Endothelial cell of umbilical vein (primary cell): ENCODE measurements around the gene BCL6B. TPM values are rescaled to one million over a fixed set of nuclear protein-coding genes. Genes with fewer than 3 reads are reported as not detected.

Experiments
- BruUV-seq: library from RNA; stranded (reverse); fragments of 400-500 nt; replicated peaks from 2 replicates; lab custom pipeline; 2021; lab: Mats Ljungman, UMichigan
- CTCF ChIA-PET: fragments of 300-600, 350-600 bp; sonication (Branson Sonifier 250); formaldehyde crosslinking; loops from one replicate; lab custom pipeline; 2021; ENCODE audit warnings: antibody characterized with exemption, inconsistent platforms; lab: Charles Lee
- POLR2A ChIA-PET: fragments of 300-600, 350-600 bp; sonication (Branson Sonifier 250); formaldehyde crosslinking; loops from one replicate; lab custom pipeline; 2021; ENCODE audit warnings: antibody characterized with exemption, inconsistent platforms; lab: Charles Lee
- DNase-seq: peaks from one replicate; pipeline ENCODE4 v3.0.0-alpha.2; 2011; ENCODE audit warnings: low read depth, low spot score
- FAIRE-seq: peaks from 2 replicates; lab custom pipeline; 2011; peaks lifted over from hg19 to GRCh38; lab: Jason Lieb, UNC
- H2AFZ ChIP-seq: 2 replicates; pipeline ENCODE4 v1.6.0; 2012; ENCODE audit warnings: low read depth, low read length, control low read depth, inconsistent platforms
- H3K27ac ChIP-seq: 2 replicates; pipeline ENCODE4 v1.5.1; 2011; ENCODE audit warnings: low read depth, mild to moderate bottlenecking, control low read depth, low read length, moderate library complexity; ENCODE audit not compliant: insufficient read depth
- H3K27me3 ChIP-seq, 2 experiments: 2 replicates each; pipeline versions ENCODE4 v1.6.0 to v1.6.1; 2011; ENCODE audit warnings: low read length in 2 of 2, mixed read lengths in 1 of 2; ENCODE audit not compliant: control insufficient read depth in 2 of 2, insufficient read depth in 2 of 2
- H3K36me3 ChIP-seq, 2 experiments: 2 replicates in 1 of 2; 3 replicates in 1 of 2; pipeline ENCODE4 v1.5.1; 2011; ENCODE audit warnings: low read length in 2 of 2, mild to moderate bottlenecking in 1 of 2, moderate library complexity in 1 of 2; ENCODE audit not compliant: control insufficient read depth in 2 of 2, insufficient read depth in 2 of 2; ENCODE audit errors: extremely low read depth in 1 of 2
- H3K4me1 ChIP-seq: 3 replicates; pipeline ENCODE4 v1.5.1; 2011; ENCODE audit warnings: mild to moderate bottlenecking, low read length; ENCODE audit not compliant: control insufficient read depth, insufficient read depth; ENCODE audit errors: extremely low read depth
- H3K4me2 ChIP-seq: 2 replicates; pipeline ENCODE4 v1.6.1; 2011; ENCODE audit warnings: low read length, control low read depth, mixed read lengths; ENCODE audit not compliant: insufficient read depth
- H3K4me3 ChIP-seq, 3 experiments: fragments of 200-600 bp in 1 of 3; sonication (generic), shearing (Covaris generic) in 1 of 3; replicated peaks in 1 of 3; 2 replicates each; pipeline ENCODE4 v1.5.1; 2011 to 2016; ENCODE audit warnings: control low read depth in 3 of 3, low read length in 3 of 3, mild to moderate bottlenecking in 2 of 3, inconsistent platforms in 1 of 3, low read depth in 1 of 3, moderate library complexity in 1 of 3; ENCODE audit not compliant: insufficient read depth in 1 of 3
- H3K79me2 ChIP-seq: 2 replicates; pipeline ENCODE4 v1.6.0; 2012; ENCODE audit warnings: low read length, inconsistent platforms; ENCODE audit not compliant: control insufficient read depth, insufficient read depth
- H3K9ac ChIP-seq: replicated peaks from 2 replicates; pipeline ENCODE3; 2011; ENCODE audit warnings: low read length, control low read depth; ENCODE audit not compliant: insufficient read depth; ENCODE audit errors: extremely low read depth
- H3K9me1 ChIP-seq: replicated peaks from 3 replicates; pipeline ENCODE4 v1.6.0; 2011; ENCODE audit warnings: mild to moderate bottlenecking, low read length; ENCODE audit not compliant: control insufficient read depth, insufficient read depth; ENCODE audit errors: extremely low read depth
- H3K9me3 ChIP-seq: replicated peaks from 2 replicates; pipeline ENCODE4 v1.5.1; 2012; ENCODE audit warnings: low read length, inconsistent platforms; ENCODE audit not compliant: control insufficient read depth, insufficient read depth
- H4K20me1 ChIP-seq: replicated peaks from 2 replicates; pipeline ENCODE3; 2011; ENCODE audit warnings: mild to moderate bottlenecking, low read length; ENCODE audit not compliant: control insufficient read depth, insufficient read depth; ENCODE audit errors: extremely low read depth
- EZH2 ChIP-seq: IDR thresholded peaks from 2 replicates; pipeline ENCODE4 v1.6.1; 2012; ENCODE audit warnings: borderline replicate concordance, low read depth, mild to moderate bottlenecking, moderate library complexity, low read length, inconsistent platforms; ENCODE audit not compliant: severe bottlenecking
- FOS ChIP-seq: IDR thresholded peaks from 2 replicates; pipeline ENCODE4 v1.6.1; 2011; ENCODE audit warnings: mild to moderate bottlenecking, low read length, moderate library complexity, borderline replicate concordance; ENCODE audit not compliant: insufficient read depth
- GATA2 ChIP-seq: IDR thresholded peaks from 2 replicates; pipeline ENCODE4 v1.7.0; 2011; ENCODE audit warnings: low read depth, mild to moderate bottlenecking, moderate library complexity, mixed read lengths, low read length; ENCODE audit not compliant: insufficient read length, insufficient read depth
- JUN ChIP-seq: IDR thresholded peaks from 2 replicates; pipeline ENCODE4 v1.6.1; 2011; ENCODE audit warnings: borderline replicate concordance, low read depth; ENCODE audit not compliant: insufficient read length, insufficient read depth
- MYC ChIP-seq: IDR thresholded peaks from one replicate; pipeline ENCODE4 v1.6.1; 2011; ENCODE audit warnings: mild to moderate bottlenecking, low read depth, low read length
- POLR2A ChIP-seq: IDR thresholded peaks from 2 replicates; pipeline ENCODE4 v1.6.1; 2012; ENCODE audit warnings: low read depth, mild to moderate bottlenecking, control low read depth, low read length
- POLR2AphosphoS5 ChIP-seq: IDR thresholded peaks from 2 replicates; pipeline ENCODE4 v1.6.1; 2012; ENCODE audit warnings: low read depth, mild to moderate bottlenecking, control low read depth, low read length, moderate library complexity; ENCODE audit not compliant: insufficient read depth
- dilution Hi-C: fragments of 300-500 bp; cut with MboI; formaldehyde crosslinking; loops from one replicate; pipeline ENCODE4 v1.15.0; 2019; ENCODE audit warnings: low sequenced_read_pairs; ENCODE audit not compliant: extremely low pct_ligation_motif_present
- intact Hi-C: fragments of 100-400 bp; cut with micrococcal nuclease; formaldehyde crosslinking; loops from one replicate; pipeline ENCODE4 v1.10.0; 2022
- polyA plus RNA-seq, 4 experiments: library from polyadenylated mRNA; depleted of rRNA in 3 of 4; stranded (reverse) in 3 of 4; unstranded in 1 of 4; fragments of >200 nt; gene quantifications; 2 replicates each; pipeline versions ENCODE4 v1.2.1 to v1.2.3, GENCODE V29; 2011 to 2012; ENCODE audit warnings: missing spikeins in 1 of 4
- total RNA-seq: library from RNA; stranded (reverse); gene quantifications from 2 replicates; pipeline ENCODE4 v1.2.3, GENCODE V29; 2021
- TF ChIP-seq, protein P1 (sequence below), 2 donors: IDR thresholded peaks; 1 replicate in 1 of 2; 2 replicates in 1 of 2; pipeline ENCODE4 v1.5.1; 2011; ENCODE audit warnings: low read length in 2 of 2, mild to moderate bottlenecking in 2 of 2, moderate library complexity in 2 of 2, control low read depth in 1 of 2, inconsistent platforms in 1 of 2, low read depth in 1 of 2; ENCODE audit not compliant: insufficient read depth in 1 of 2; ENCODE audit errors: extremely low read depth in 1 of 2
- TF ChIP-seq, protein P2 (sequence below): IDR thresholded peaks from 2 replicates; pipeline ENCODE4 v1.6.1; 2011; ENCODE audit not compliant: insufficient read depth, insufficient read length

Gene BCL6B
- total and polyA plus RNA-seq, 2 donors (not counting 3 experiments of a cell fraction or from before 2014, with no cell fraction given): 93.5 to 160 TPM

DNA sequence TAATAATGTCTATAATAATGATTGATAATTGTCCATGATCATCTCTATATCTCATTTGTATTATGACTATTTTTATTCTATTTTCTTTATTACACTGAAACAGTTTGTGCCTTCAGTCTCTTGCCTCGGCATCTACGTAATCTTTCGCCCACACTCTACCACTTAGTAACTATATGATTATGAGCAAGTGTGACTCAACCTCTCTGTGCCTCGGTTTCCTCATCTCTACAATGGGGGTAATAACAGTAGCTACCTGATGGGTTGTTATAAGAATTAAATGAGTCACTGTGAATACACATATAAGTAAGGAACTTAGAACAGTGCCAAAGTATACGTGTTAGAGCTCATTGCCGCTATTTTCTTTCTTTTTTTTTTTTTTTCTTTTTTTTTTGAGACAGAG, 24.7 kb downstream of the BCL6B start:
- dilution Hi-C loops: no loop called here
- no peak overlapping the region for H3K27ac ChIP-seq
- no peaks in the 10 kb centered on the region for H3K79me2 ChIP-seq
- no peak overlapping the region for H2AFZ ChIP-seq
- H4K20me1 ChIP-seq: no peaks in the 10 kb centered on the region
- H3K4me1 ChIP-seq: peaks cover 27% of the 10 kb centered on the region
- no peak overlapping the region for H3K9ac ChIP-seq
- H3K9me1 ChIP-seq: no peaks in the 10 kb centered on the region
- intact Hi-C loops: no loop called here
- ChIA-PET POLR2A (no interaction called here), CTCF (interaction anchor here (1.0 to 5.9 kb wide), 6 partner anchors 89 to 249 kb away, joined by 3 to 223 read pairs (median 16); no protein-coding TSS in a partner anchor)
- H3K4me3 ChIP-seq: no peak overlapping the region
- H3K4me2 ChIP-seq: no peak overlapping the region
- DNase-seq: no peak
- no peak for TF ChIP-seq POLR2A
- TF ChIP-seq, protein P1, sequence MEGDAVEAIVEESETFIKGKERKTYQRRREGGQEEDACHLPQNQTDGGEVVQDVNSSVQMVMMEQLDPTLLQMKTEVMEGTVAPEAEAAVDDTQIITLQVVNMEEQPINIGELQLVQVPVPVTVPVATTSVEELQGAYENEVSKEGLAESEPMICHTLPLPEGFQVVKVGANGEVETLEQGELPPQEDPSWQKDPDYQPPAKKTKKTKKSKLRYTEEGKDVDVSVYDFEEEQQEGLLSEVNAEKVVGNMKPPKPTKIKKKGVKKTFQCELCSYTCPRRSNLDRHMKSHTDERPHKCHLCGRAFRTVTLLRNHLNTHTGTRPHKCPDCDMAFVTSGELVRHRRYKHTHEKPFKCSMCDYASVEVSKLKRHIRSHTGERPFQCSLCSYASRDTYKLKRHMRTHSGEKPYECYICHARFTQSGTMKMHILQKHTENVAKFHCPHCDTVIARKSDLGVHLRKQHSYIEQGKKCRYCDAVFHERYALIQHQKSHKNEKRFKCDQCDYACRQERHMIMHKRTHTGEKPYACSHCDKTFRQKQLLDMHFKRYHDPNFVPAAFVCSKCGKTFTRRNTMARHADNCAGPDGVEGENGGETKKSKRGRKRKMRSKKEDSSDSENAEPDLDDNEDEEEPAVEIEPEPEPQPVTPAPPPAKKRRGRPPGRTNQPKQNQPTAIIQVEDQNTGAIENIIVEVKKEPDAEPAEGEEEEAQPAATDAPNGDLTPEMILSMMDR (IDR thresholded peaks at IDR 0.05; ENCODE audit: extremely low read depth in 1 of 2, insufficient read depth in 1 of 2, low read depth in 1 of 2, low read length in 2 of 2): no peak
- no peak for TF ChIP-seq EZH2
- no peak for TF ChIP-seq POLR2AphosphoS5
- TF ChIP-seq FOS: no peak
- no peak for TF ChIP-seq JUN
- TF ChIP-seq MYC: no peak
- TF ChIP-seq, protein P2, sequence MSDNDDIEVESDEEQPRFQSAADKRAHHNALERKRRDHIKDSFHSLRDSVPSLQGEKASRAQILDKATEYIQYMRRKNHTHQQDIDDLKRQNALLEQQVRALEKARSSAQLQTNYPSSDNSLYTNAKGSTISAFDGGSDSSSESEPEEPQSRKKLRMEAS: no peak
- no peak for TF ChIP-seq GATA2
- no peaks in the 10 kb centered on the region for H3K36me3 ChIP-seq
- no TSS peak for BruUV-seq
- no peaks in the 10 kb centered on the region for H3K9me3 ChIP-seq
- H3K27me3 ChIP-seq: no peaks in the 10 kb centered on the region
- no peak for FAIRE-seq
